SU-DHL-6 (cell line): ENCODE data around the gene KLHL29.

Experiments used
- CTCF ChIP-seq: fragments of 200-600 bp; sonication (generic); IDR thresholded peaks from one replicate; pipeline ENCODE4 v1.5.1; 2017; ENCODE audit warnings: antibody characterized with exemption, mild to moderate bottlenecking, low read length, moderate library complexity; ENCODE audit not compliant: insufficient read depth, poor library complexity, severe bottlenecking
- EZH2phosphoT487 ChIP-seq: fragments of 200-600 bp; sonication (generic), shearing (Covaris generic); conservative IDR thresholded peaks from 2 replicates; pipeline ENCODE4 v1.6.1; 2018; ENCODE audit warnings: mild to moderate bottlenecking, antibody characterized with exemption, low read length, moderate library complexity, mixed read lengths

GRCh38 chr2:23503682-23504081 is 118.7 kb downstream of the KLHL29 start:
- TF ChIP-seq CTCF (no peak), EZH2phosphoT487 (no peak)
